ENCODE data around the gene DAB2IP.
A peak's percentile ranks its signal among the peaks of the same experiment; 100 is the strongest.

The DAB2IP gene

DNA sequence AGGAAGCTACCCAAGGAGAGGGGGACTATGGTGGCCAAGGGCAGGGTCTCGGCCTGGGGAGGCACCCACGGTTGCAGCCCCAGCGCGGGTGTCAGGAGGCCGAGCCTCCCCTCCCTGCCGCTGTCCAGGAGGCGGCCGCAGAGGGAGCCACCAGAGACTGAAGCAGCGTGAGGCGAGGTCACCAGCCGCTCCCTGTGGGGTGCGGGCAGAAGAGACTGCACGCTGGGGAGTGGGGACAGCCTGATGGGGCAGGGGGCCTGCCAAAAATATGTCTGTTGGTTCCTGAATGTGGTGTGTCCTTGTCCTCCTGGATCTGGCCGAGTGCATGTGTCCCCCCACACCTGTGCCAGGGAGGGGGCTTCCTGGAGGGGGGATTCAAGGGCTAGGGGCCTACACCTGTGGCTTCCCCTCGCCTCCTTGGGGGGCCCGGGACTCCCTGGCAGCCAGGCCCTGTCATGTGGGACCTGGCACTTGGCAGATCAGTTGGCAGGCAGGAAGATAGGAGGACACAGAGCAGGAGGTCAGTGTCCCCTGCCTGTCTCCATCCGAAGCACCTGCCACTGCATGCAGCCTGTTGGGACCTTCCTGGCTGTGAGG, 131.2 kb downstream of the DAB2IP start:
- Histone ChIP-seq H3K4ac (ENCODE audit: low read depth, low read length) (no peak overlapping the region), H3K27me3 (ENCODE audit: insufficient read depth, low read length) (no peaks in the 10 kb centered on the region), H3K23ac (ENCODE audit: low read length) (no peak overlapping the region), H3K9me3 (ENCODE audit: insufficient read depth, low read depth, low read length) (peaks cover 5% of the 10 kb centered on the region), H3K14ac (ENCODE audit: low read length) (no peak overlapping the region), H3K79me1 (ENCODE audit: low read length) (no peaks in the 10 kb centered on the region), H3K4me3 (ENCODE audit: low read depth, low read length) (no peak overlapping the region), H2BK5ac (ENCODE audit: low read depth, low read length, poor library complexity) (no peak overlapping the region), H3K36me3 (ENCODE audit: control insufficient read depth in 1 of 2, insufficient read depth in 2 of 2, low read length in 2 of 2) (peaks cover 50 to 53% of the 10 kb centered on the region in 2 experiments), H2BK12ac (ENCODE audit: low read length) (no peak overlapping the region), H3K9ac (ENCODE audit: low read length) (no peak overlapping the region), H3K79me2 (ENCODE audit: control insufficient read depth, insufficient read depth, low read length, poor library complexity) (no peaks in the 10 kb centered on the region), H4K12ac (ENCODE audit: low read depth, low read length) (no peak overlapping the region), H3K4me1 (ENCODE audit: control insufficient read depth in 1 of 2, insufficient read depth in 2 of 2, low read length in 2 of 2) (peaks cover 12 to 15% of the 10 kb centered on the region in 2 experiments), H3K27ac (ENCODE audit: low read depth, low read length) (no peak overlapping the region), H4K91ac (ENCODE audit: low read depth, low read length) (no peak overlapping the region), H4K8ac (ENCODE audit: low read depth, low read length) (no peak overlapping the region), H2AFZ (ENCODE audit: insufficient read depth, low read length, poor library complexity) (no peak overlapping the region), H3K4me2 (ENCODE audit: low read length) (no peak overlapping the region), H3K18ac (ENCODE audit: low read length) (no peak overlapping the region), H2AK5ac (ENCODE audit: low read length) (no peak overlapping the region), H2BK120ac (ENCODE audit: insufficient read depth, low read length, poor library complexity) (no peak overlapping the region)
- no CpG with 5 or more reads among the region's 17 CpGs for WGBS (ENCODE audit: extremely low coverage, insufficient coverage, insufficient read length)
- no peak for DNase-seq

- Histone ChIP-seq H3K79me2 (ENCODE audit: control insufficient read depth, insufficient read depth, low read length, poor library complexity) (no peaks in the 10 kb centered on the region), H3K36me3 (ENCODE audit: control insufficient read depth in 1 of 2, insufficient read depth in 2 of 2, low read length in 2 of 2) (peaks cover 50 to 53% of the 10 kb centered on the region in 2 experiments), H2BK5ac (ENCODE audit: low read depth, low read length, poor library complexity) (no peak overlapping the region), H3K4me1 (ENCODE audit: control insufficient read depth in 1 of 2, insufficient read depth in 2 of 2, low read length in 2 of 2) (peaks cover 12 to 15% of the 10 kb centered on the region in 2 experiments), H3K4me2 (ENCODE audit: low read length) (no peak overlapping the region), H3K23ac (ENCODE audit: low read length) (no peak overlapping the region), H3K14ac (ENCODE audit: low read length) (no peak overlapping the region), H4K91ac (ENCODE audit: low read depth, low read length) (no peak overlapping the region), H3K27ac (ENCODE audit: low read depth, low read length) (no peak overlapping the region), H3K4ac (ENCODE audit: low read depth, low read length) (no peak overlapping the region), H3K27me3 (ENCODE audit: insufficient read depth, low read length) (no peaks in the 10 kb centered on the region), H4K8ac (ENCODE audit: low read depth, low read length) (no peak overlapping the region), H3K79me1 (ENCODE audit: low read length) (no peaks in the 10 kb centered on the region), H3K4me3 (ENCODE audit: low read depth, low read length) (no peak overlapping the region), H3K9ac (ENCODE audit: low read length) (no peak overlapping the region), H3K9me3 (ENCODE audit: insufficient read depth, low read depth, low read length) (peaks cover 5% of the 10 kb centered on the region), H2BK12ac (ENCODE audit: low read length) (no peak overlapping the region), H4K12ac (ENCODE audit: low read depth, low read length) (no peak overlapping the region), H2AK5ac (ENCODE audit: low read length) (no peak overlapping the region), H2BK120ac (ENCODE audit: insufficient read depth, low read length, poor library complexity) (no peak overlapping the region), H3K18ac (ENCODE audit: low read length) (no peak overlapping the region), H2AFZ (ENCODE audit: insufficient read depth, low read length, poor library complexity) (no peak overlapping the region)
- DNase-seq = no peak
- no CpG with 5 or more reads among the region's 2 CpGs for WGBS (ENCODE audit: extremely low coverage, insufficient coverage, insufficient read length)
Measured at GRCh38 chr9:121783111-121783510, 131.7 kb downstream of the DAB2IP start.

DNA sequence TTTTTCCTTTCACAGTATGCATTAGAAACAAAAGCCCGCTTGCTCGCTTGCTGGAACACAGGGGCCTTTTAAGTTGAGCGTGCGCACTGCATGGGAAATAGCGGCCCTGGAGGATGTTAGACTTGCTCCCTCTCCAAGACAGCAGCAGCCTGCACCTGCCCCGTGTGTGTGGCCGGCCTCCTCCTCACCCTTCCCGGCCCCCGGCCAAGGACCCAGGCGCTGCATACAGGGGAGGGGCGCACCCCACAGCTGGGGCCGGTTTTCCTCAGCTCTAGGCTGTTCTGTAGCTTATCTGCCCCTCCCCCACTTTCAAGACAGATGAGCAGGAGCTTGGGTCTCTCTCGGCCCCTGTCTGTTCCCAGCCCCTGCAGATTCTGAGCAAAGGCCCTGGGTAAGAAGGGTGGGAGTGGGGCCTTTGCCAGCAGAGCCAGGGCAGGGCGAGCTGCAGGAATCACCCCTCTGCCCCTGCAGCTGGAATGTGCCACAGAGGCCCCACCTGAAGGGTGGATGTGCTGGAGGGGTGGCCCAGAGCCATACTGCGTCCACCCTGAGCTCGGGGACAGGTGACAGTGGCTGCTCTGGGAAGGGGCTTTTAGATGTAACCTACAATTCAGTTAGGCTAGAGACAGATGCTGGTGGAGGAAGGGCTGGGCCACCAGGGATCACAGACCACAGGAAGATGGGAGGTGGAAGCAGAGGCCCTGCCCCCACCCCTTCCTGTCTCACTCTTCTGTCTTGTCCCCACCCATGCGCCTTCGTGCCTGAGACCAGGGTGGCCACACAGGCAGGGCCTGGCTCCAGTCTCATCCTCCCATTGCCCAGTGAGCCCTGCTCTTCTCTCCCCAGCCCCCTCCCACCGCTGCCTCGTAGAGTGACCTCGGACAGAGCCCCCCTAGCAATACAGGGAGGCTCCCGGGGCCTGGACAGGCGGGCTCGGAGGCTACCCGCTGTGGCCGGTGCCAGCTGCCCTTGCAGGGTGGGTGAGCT, 132.4 kb downstream of the DAB2IP start:
- Histone ChIP-seq H3K4me1 (ENCODE audit: control insufficient read depth in 1 of 2, insufficient read depth in 2 of 2, low read length in 2 of 2) (peaks cover 16 to 20% of the 10 kb centered on the region in 2 experiments), H3K9me3 (ENCODE audit: insufficient read depth, low read depth, low read length) (peaks cover 5% of the 10 kb centered on the region), H4K8ac (ENCODE audit: low read depth, low read length) (peak overlapping the region; percentile 19), H3K4me2 (ENCODE audit: low read length) (no peak overlapping the region), H3K27me3 (ENCODE audit: insufficient read depth, low read length) (no peaks in the 10 kb centered on the region), H2AK5ac (ENCODE audit: low read length) (no peak overlapping the region), H3K79me2 (ENCODE audit: control insufficient read depth, insufficient read depth, low read length, poor library complexity) (no peaks in the 10 kb centered on the region), H3K4me3 (ENCODE audit: low read depth, low read length) (no peak overlapping the region), H3K14ac (ENCODE audit: low read length) (no peak overlapping the region), H2BK120ac (ENCODE audit: insufficient read depth, low read length, poor library complexity) (no peak overlapping the region), H3K18ac (ENCODE audit: low read length) (no peak overlapping the region), H3K27ac (ENCODE audit: low read depth, low read length) (no peak overlapping the region), H3K36me3 (ENCODE audit: control insufficient read depth in 1 of 2, insufficient read depth in 2 of 2, low read length in 2 of 2) (peaks cover 50 to 53% of the 10 kb centered on the region in 2 experiments), H2BK5ac (ENCODE audit: low read depth, low read length, poor library complexity) (no peak overlapping the region), H3K4ac (ENCODE audit: low read depth, low read length) (no peak overlapping the region), H4K12ac (ENCODE audit: low read depth, low read length) (no peak overlapping the region), H2AFZ (ENCODE audit: insufficient read depth, low read length, poor library complexity) (no peak overlapping the region), H2BK12ac (ENCODE audit: low read length) (no peak overlapping the region), H3K23ac (ENCODE audit: low read length) (no peak overlapping the region), H4K91ac (ENCODE audit: low read depth, low read length) (no peak overlapping the region), H3K79me1 (ENCODE audit: low read length) (no peaks in the 10 kb centered on the region), H3K9ac (ENCODE audit: low read length) (no peak overlapping the region)
- WGBS (ENCODE audit: extremely low coverage, insufficient coverage, insufficient read length) = no CpG with 5 or more reads among the region's 26 CpGs
- no peak for DNase-seq

- H2BK120ac ChIP-seq (ENCODE audit: insufficient read depth, low read length, poor library complexity) = no peak overlapping the region
- H3K79me1 ChIP-seq (ENCODE audit: low read length) = no peaks in the 10 kb centered on the region
- H3K9ac ChIP-seq (ENCODE audit: low read length) = no peak overlapping the region
- H3K79me2 ChIP-seq (ENCODE audit: control insufficient read depth, insufficient read depth, low read length, poor library complexity) = no peaks in the 10 kb centered on the region
- no peak overlapping the region for H2BK12ac ChIP-seq (ENCODE audit: low read length)
- no peak overlapping the region for H3K27ac ChIP-seq (ENCODE audit: low read depth, low read length)
- H3K36me3 ChIP-seq (ENCODE audit: control insufficient read depth in 1 of 2, insufficient read depth in 2 of 2, low read length in 2 of 2) = peaks cover 50 to 53% of the 10 kb centered on the region in 2 experiments
- no peak overlapping the region for H2AFZ ChIP-seq (ENCODE audit: insufficient read depth, low read length, poor library complexity)
- H4K12ac ChIP-seq (ENCODE audit: low read depth, low read length) = no peak overlapping the region
- H3K27me3 ChIP-seq (ENCODE audit: insufficient read depth, low read length) = no peaks in the 10 kb centered on the region
- H3K9me3 ChIP-seq (ENCODE audit: insufficient read depth, low read depth, low read length) = peaks cover 5% of the 10 kb centered on the region
- peaks cover 14 to 21% of the 10 kb centered on the region in 2 experiments for H3K4me1 ChIP-seq (ENCODE audit: control insufficient read depth in 1 of 2, insufficient read depth in 2 of 2, low read length in 2 of 2)
- H3K23ac ChIP-seq (ENCODE audit: low read length) = no peak overlapping the region
- no CpG with 5 or more reads among the region's 17 CpGs for WGBS (ENCODE audit: extremely low coverage, insufficient coverage, insufficient read length)
- H4K8ac ChIP-seq (ENCODE audit: low read depth, low read length) = no peak overlapping the region
- H3K4ac ChIP-seq (ENCODE audit: low read depth, low read length) = no peak overlapping the region
- H3K4me2 ChIP-seq (ENCODE audit: low read length) = no peak overlapping the region
- no peak overlapping the region for H3K18ac ChIP-seq (ENCODE audit: low read length)
- H3K14ac ChIP-seq (ENCODE audit: low read length) = no peak overlapping the region
- H2AK5ac ChIP-seq (ENCODE audit: low read length) = no peak overlapping the region
- H2BK5ac ChIP-seq (ENCODE audit: low read depth, low read length, poor library complexity) = no peak overlapping the region
- H3K4me3 ChIP-seq (ENCODE audit: low read depth, low read length) = no peak overlapping the region
- DNase-seq = no peak
- no peak overlapping the region for H4K91ac ChIP-seq (ENCODE audit: low read depth, low read length)
Measured at GRCh38 chr9:121784731-121785411, 133.4 kb downstream of the DAB2IP start.

All from trophoblast cell (in vitro differentiated cells and primary cell).